Uterus (tissue), 2 donors: ENCODE data around the gene CELF4.

Experiments used
- CTCF ChIP-seq, 4 experiments: fragments of 200-600 bp in 2 of 4; fragments of 450-650 bp in 2 of 4; sonication (generic) in 2 of 4; IDR thresholded peaks; one replicate each; pipeline ENCODE4 v1.5.1; 2016 to 2019; ENCODE audit warnings: antibody characterized with exemption in 4 of 4, mild to moderate bottlenecking in 2 of 4, moderate library complexity in 1 of 4
- POLR2A ChIP-seq, 2 donors: fragments of 450-650 bp; IDR thresholded peaks; one replicate each; pipeline ENCODE4 v1.6.1; 2016; ENCODE audit warnings: antibody characterized with exemption in 2 of 2, mild to moderate bottlenecking in 1 of 2, moderate library complexity in 1 of 2

DNA sequence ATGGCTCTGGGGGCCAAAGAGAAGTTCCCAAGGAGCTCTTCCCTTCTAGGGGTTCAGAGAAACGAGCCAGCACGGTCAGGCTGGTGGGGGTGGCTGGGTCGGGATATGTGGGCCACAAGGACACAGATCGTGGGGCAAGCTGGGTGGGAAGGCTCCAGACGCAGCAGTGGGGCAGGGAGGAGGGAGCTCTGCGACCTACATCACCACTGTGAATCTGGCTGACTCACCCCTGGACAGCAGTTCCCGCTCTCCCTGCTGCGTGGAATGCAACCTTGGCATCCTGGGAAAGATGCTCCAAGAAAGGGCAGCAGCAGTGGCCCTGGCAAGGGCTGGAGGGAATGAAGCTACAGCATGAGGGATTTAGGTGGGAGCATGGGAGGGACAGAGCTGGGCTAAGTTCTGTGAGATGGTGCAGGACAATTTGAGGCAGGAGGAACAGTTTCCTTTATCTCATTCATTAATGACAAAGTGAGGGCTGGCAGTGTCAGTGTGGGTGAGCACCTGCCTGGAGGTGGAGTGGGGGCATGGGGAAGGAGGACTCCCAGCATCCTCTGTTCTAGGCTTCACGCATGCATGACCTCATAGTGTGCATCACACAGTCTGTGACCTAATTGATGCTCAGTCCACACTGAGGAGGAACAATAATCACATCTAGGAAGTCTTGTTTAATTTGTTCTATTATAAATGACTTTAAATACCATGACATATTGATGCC is 25.0 kb downstream of the CELF4 start:
- TF ChIP-seq CTCF (IDR thresholded peaks at IDR 0.05): no peak
- TF ChIP-seq POLR2A (IDR thresholded peaks at IDR 0.05): no peak
